MM.1S (cell line): ENCODE data around the gene UGT1A10.

ENCODE experiments used
- EZH2 ChIP-seq: fragments of 300-600 bp; sonication (generic); optimal IDR thresholded peaks from 2 replicates; pipeline ENCODE3; 2017; ENCODE audit warnings: low read depth, mild to moderate bottlenecking, antibody characterized with exemption, low read length, mixed read lengths
- TF ChIP-seq, protein P1 (sequence below): fragments of 300-600 bp; sonication (generic); IDR thresholded peaks from 2 replicates; pipeline ENCODE4 v1.5.1; 2016; ENCODE audit warnings: antibody characterized with exemption, low read length, mixed read lengths

DNA sequence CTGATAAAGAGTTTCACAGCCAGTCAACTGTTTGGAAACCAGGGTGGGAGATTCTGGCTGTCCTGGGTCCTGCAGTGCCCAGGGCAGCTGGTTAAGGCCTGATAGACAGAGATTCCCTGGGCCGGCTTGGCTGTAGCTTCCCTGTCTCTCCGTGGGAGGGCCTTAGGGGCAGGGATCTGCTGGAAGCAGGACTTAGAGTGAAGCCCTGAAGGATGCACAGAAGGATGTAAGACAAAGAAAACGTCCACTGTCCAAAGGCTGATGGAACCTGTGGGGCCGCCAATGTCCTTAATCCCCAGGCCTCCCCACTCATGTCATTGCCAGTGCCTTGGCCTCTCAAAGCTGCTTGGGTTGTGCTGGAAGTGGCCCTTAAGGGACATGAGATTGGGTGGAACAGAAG is 174.8 kb downstream of the UGT1A10 start:
- TF ChIP-seq, protein P1, sequence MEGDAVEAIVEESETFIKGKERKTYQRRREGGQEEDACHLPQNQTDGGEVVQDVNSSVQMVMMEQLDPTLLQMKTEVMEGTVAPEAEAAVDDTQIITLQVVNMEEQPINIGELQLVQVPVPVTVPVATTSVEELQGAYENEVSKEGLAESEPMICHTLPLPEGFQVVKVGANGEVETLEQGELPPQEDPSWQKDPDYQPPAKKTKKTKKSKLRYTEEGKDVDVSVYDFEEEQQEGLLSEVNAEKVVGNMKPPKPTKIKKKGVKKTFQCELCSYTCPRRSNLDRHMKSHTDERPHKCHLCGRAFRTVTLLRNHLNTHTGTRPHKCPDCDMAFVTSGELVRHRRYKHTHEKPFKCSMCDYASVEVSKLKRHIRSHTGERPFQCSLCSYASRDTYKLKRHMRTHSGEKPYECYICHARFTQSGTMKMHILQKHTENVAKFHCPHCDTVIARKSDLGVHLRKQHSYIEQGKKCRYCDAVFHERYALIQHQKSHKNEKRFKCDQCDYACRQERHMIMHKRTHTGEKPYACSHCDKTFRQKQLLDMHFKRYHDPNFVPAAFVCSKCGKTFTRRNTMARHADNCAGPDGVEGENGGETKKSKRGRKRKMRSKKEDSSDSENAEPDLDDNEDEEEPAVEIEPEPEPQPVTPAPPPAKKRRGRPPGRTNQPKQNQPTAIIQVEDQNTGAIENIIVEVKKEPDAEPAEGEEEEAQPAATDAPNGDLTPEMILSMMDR = no peak
- TF ChIP-seq EZH2 = no peak
